Parathyroid adenoma (tissue), 2 donors: ENCODE data around the gene ACOT8.
"Not testable (repeated sequence)": the region's sequence is repeated elsewhere in the genome, so short reads cannot be mapped to it uniquely, and the experiment has no call there.

Experiments
- H2AFZ ChIP-seq: fragments of 300-600 bp; sonication (generic); one replicate; pipeline ENCODE4 v1.7.0; 2017; ENCODE audit warnings: antibody characterized with exemption, mild to moderate bottlenecking
- H3K27ac ChIP-seq: fragments of 300-600 bp; sonication (generic); one replicate; pipeline ENCODE4 v1.7.0; 2017
- H3K27me3 ChIP-seq: fragments of 300-600 bp; sonication (generic); one replicate; pipeline ENCODE4 v1.7.0; 2017; ENCODE audit warnings: low read length; ENCODE audit not compliant: control insufficient read depth, insufficient read depth
- H3K36me3 ChIP-seq: fragments of 300-600 bp; sonication (generic); one replicate; pipeline ENCODE4 v1.7.0; 2017; ENCODE audit warnings: low read length; ENCODE audit not compliant: control insufficient read depth, insufficient read depth
- H3K4me1 ChIP-seq: fragments of 300-600 bp; sonication (generic); one replicate; pipeline ENCODE4 v1.7.0; 2017; ENCODE audit warnings: control low read depth
- H3K4me2 ChIP-seq: fragments of 300-600 bp; sonication (generic); one replicate; pipeline ENCODE4 v1.7.0; 2017; ENCODE audit warnings: low read length
- H3K4me3 ChIP-seq: fragments of 300-600 bp; sonication (generic); one replicate; pipeline ENCODE4 v1.7.0; 2017; ENCODE audit warnings: low read depth, low read length
- H3K79me2 ChIP-seq: fragments of 300-600 bp; sonication (generic); one replicate; pipeline ENCODE4 v1.7.0; 2017; ENCODE audit warnings: control low read depth
- H3K9ac ChIP-seq: fragments of 300-600 bp; sonication (generic); one replicate; pipeline ENCODE4 v1.7.0; 2017; ENCODE audit warnings: mild to moderate bottlenecking
- H3K9me3 ChIP-seq: fragments of 300-600 bp; sonication (generic); one replicate; pipeline ENCODE4 v1.7.0; 2017; ENCODE audit warnings: low read length; ENCODE audit not compliant: control insufficient read depth
- CTCF ChIP-seq: fragments of 300-600 bp; sonication (generic); IDR thresholded peaks from one replicate; pipeline ENCODE4 v1.7.0; 2017; ENCODE audit warnings: antibody characterized with exemption, mild to moderate bottlenecking
- donor health status: primary hyperparathyroidism.

The ACOT8 gene

GRCh38 chr20:45834797-45835161 lies 22.4 kb downstream of the ACOT8 start:
- Histone ChIP-seq H3K79me2 (no peaks in the 10 kb centered on the region), H3K27me3 (no peaks in the 10 kb centered on the region), H3K4me1 (peaks cover 17% of the 10 kb centered on the region), H3K27ac (peak overlapping the region; percentile 82), H3K9me3 (no peaks in the 10 kb centered on the region), H3K9ac (no peak overlapping the region), H3K4me2 (peak overlapping the region; percentile 99), H3K36me3 (no peaks in the 10 kb centered on the region), H2AFZ (peak overlapping the region; percentile 92), H3K4me3 (peak overlapping the region; percentile 77)
- no peak for TF ChIP-seq CTCF

DNA sequence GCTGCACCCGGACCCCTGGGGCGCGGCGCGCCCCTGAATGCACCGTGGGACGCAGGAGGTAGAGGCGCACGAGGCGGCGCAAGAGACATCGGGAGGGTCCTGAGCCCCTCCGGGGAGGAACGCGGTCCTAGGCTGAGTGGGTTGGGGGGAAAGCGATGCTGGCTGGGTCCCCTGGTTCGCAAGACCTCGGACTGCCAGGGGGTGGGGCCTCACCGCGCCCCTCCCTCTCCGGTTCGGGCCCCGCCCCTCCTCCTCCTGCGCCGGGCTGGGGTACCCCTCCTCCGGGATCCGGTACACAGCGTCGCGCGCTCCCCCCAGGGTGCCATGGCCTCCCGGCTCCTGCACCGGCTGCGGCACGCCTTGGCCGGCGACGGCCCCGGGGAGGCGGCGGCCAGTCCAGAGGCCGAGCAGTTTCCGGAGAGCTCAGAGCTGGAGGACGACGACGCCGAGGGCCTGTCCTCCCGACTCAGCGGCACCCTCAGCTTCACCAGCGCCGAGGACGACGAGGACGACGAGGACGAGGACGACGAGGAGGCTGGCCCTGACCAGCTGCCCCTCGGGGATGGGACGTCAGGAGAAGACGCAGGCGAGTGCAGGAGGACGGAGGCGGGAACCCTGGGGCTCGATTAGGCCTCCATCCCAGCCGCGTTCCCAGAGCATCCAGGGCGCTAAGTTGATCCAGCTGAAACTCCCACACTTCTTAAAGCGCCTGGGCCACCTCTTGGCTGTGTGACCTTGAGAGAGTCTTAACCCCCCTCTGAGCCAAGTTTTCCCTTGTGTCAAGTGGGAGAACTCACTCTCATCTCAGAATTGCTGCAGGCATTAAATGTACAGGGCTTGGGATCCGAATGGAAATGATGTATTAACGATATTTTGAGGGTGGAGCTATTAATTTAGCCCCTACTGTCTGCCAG lies 23.1 kb downstream of the ACOT8 start:
- H3K4me3 ChIP-seq: peak overlapping the region; percentile 77
- peak overlapping the region; percentile 92 for H2AFZ ChIP-seq
- peaks cover 17% of the 10 kb centered on the region for H3K4me1 ChIP-seq
- no peaks in the 10 kb centered on the region for H3K27me3 ChIP-seq
- peak overlapping the region; percentile 99 for H3K4me2 ChIP-seq
- H3K9me3 ChIP-seq: no peaks in the 10 kb centered on the region
- peak overlapping the region; percentile 82 for H3K27ac ChIP-seq
- no peaks in the 10 kb centered on the region for H3K79me2 ChIP-seq
- H3K36me3 ChIP-seq: no peaks in the 10 kb centered on the region
- H3K9ac ChIP-seq: peak overlapping the region; percentile 51
- TF ChIP-seq CTCF: no peak

GRCh38 chr20:45833030-45833882 lies 23.9 kb downstream of the ACOT8 start, which contains the start of gene SNX21:
SNX21 (plus strand) TSS chr20:45833799; CDS start chr20:45833920, 121 bp downstream.
- peak within 1 kb of the TSS; percentile 92 for H2AFZ ChIP-seq
- H3K79me2 ChIP-seq: no peaks in the 10 kb centered on the region
- peak within 1 kb of the TSS; percentile 82 for H3K27ac ChIP-seq
- H3K36me3 ChIP-seq: no peaks in the 10 kb centered on the region
- H3K27me3 ChIP-seq: no peaks in the 10 kb centered on the region
- no peaks in the 10 kb centered on the region for H3K9me3 ChIP-seq
- peaks cover 24% of the 10 kb centered on the region for H3K4me1 ChIP-seq
- peak within 1 kb of the TSS; percentile 99 for H3K4me2 ChIP-seq
- peak within 1 kb of the TSS; percentile 51 for H3K9ac ChIP-seq
- no peak for TF ChIP-seq CTCF
- H3K4me3 ChIP-seq: peak within 1 kb of the TSS; percentile 77

DNA sequence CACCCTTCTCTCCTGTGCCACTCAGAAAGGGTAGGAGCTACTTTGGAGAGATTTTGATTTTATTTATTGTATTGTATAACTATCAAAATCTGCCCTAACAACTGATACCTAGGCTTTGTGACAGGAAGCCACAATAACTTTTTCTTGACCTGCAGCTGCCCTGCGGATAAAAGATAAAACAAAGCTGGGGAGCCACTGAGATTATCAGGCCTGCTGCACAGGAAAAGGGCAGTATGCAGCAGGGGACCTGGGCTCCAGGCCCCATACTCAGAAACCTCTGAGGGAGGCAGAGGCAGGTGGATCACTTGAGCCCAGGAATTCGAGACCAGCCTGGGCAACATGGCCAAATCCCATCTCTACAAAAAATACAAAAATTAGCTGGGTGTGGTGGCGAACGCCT lies 24.6 kb downstream of the ACOT8 start:
- H3K9me3 ChIP-seq: no peaks in the 10 kb centered on the region
- no peak for TF ChIP-seq CTCF
- H3K4me3 ChIP-seq: no peak overlapping the region
- H3K36me3 ChIP-seq: no peaks in the 10 kb centered on the region
- H3K27me3 ChIP-seq: no peaks in the 10 kb centered on the region
- H3K4me2 ChIP-seq: no peak overlapping the region
- no peaks in the 10 kb centered on the region for H3K79me2 ChIP-seq
- H3K27ac ChIP-seq: peak overlapping the region; percentile 82
- no peak overlapping the region for H3K9ac ChIP-seq
- peaks cover 25% of the 10 kb centered on the region for H3K4me1 ChIP-seq
- peak overlapping the region; percentile 92 for H2AFZ ChIP-seq

GRCh38 chr20:45829673-45830106 lies 27.5 kb downstream of the ACOT8 start:
- H3K4me3 ChIP-seq, H3K27me3 ChIP-seq, H3K4me2 ChIP-seq, H3K9ac ChIP-seq, H2AFZ ChIP-seq, H3K79me2 ChIP-seq, H3K27ac ChIP-seq, H3K9me3 ChIP-seq, H3K36me3 ChIP-seq: not testable (repeated sequence)
- H3K4me1 ChIP-seq: peaks cover 14% of the 10 kb centered on the region
